IMR-90 (cell line): Measurements from ENCODE around the gene CNBD2. TPM values are rescaled to one million over a fixed set of nuclear protein-coding genes. Genes with fewer than 3 reads are reported as not detected.

ENCODE experiments used
- ATAC-seq: fragments of 200-7000 bp; cut with Tn5 transposase; 2 replicates; pipeline ENCODE4 v1.9.1; 2020; ENCODE audit warnings: low read depth, mild to moderate bottlenecking, moderate library complexity
- BruUV-seq: library from RNA; stranded (reverse); fragments of 400-500 nt; replicated peaks from 2 replicates; lab custom pipeline; 2021; lab: Mats Ljungman, UMichigan
- CTCF ChIA-PET: fragments of 300-600 bp; formaldehyde crosslinking; extraction: SDS; loops from one replicate; lab custom pipeline; 2021; ENCODE audit warnings: antibody characterized with exemption; lab: Yijun Ruan, JAX
- POLR2A ChIA-PET: fragments of 300-600 bp; sonication (Branson Sonifier 250); formaldehyde crosslinking; loops from one replicate; lab custom pipeline; 2022; ENCODE audit warnings: antibody characterized with exemption; ENCODE audit not compliant: unreplicated experiment; lab: Charles Lee
- DNase-seq: peaks from one replicate; pipeline ENCODE4 v3.0.0; 2013
- H2AFZ ChIP-seq: replicated peaks from 2 replicates; pipeline ENCODE3; 2013; ENCODE audit warnings: low read length, mild to moderate bottlenecking; ENCODE audit not compliant: poor library complexity
- H2AK5ac ChIP-seq: 2 replicates; pipeline ENCODE4 v1.6.1; 2013; ENCODE audit warnings: low read depth, low read length, inconsistent platforms
- H2AK9ac ChIP-seq: replicated peaks from 2 replicates; pipeline ENCODE3; 2013; ENCODE audit warnings: mild to moderate bottlenecking, low read depth, low read length, moderate library complexity; ENCODE audit not compliant: poor library complexity
- H2BK120ac ChIP-seq: 2 replicates; pipeline ENCODE4 v1.6.1; 2013; ENCODE audit warnings: low read depth, low read length, inconsistent platforms
- H2BK15ac ChIP-seq: 3 replicates; pipeline ENCODE4 v1.6.1; 2013; ENCODE audit warnings: low read depth, low read length, inconsistent platforms
- H2BK20ac ChIP-seq: 2 replicates; pipeline ENCODE4 v1.6.1; 2013; ENCODE audit warnings: low read depth, mild to moderate bottlenecking, inconsistent platforms, low read length, moderate library complexity
- H2BK5ac ChIP-seq: 2 replicates; pipeline ENCODE4 v1.6.1; 2013; ENCODE audit warnings: mild to moderate bottlenecking, low read depth, low read length, inconsistent platforms; ENCODE audit not compliant: poor library complexity, severe bottlenecking
- H3K14ac ChIP-seq: replicated peaks from 2 replicates; pipeline ENCODE4 v1.6.1; 2013; ENCODE audit warnings: low read depth, low read length, inconsistent platforms
- H3K18ac ChIP-seq: 2 replicates; pipeline ENCODE4 v1.6.1; 2013; ENCODE audit warnings: low read depth, low read length, control low read depth
- H3K23ac ChIP-seq: 2 replicates; pipeline ENCODE4 v1.6.1; 2013; ENCODE audit warnings: low read depth, low read length, inconsistent platforms
- H3K27ac ChIP-seq: 2 replicates; pipeline ENCODE4 v1.5.1; 2013; ENCODE audit warnings: mild to moderate bottlenecking, control low read depth, low read length; ENCODE audit not compliant: insufficient read depth
- H3K27me3 ChIP-seq: 2 replicates; pipeline ENCODE4 v1.6.1; 2013; ENCODE audit warnings: low read length; ENCODE audit not compliant: control insufficient read depth, insufficient read depth
- H3K36me3 ChIP-seq: 2 replicates; pipeline ENCODE4 v1.6.1; 2013; ENCODE audit warnings: low read length, mixed read lengths; ENCODE audit not compliant: control insufficient read depth, insufficient read depth
- H3K4ac ChIP-seq: 2 replicates; pipeline ENCODE4 v1.6.1; 2013; ENCODE audit warnings: low read depth, low read length, inconsistent platforms
- H3K4me1 ChIP-seq: 2 replicates; pipeline ENCODE4 v1.6.1; 2013; ENCODE audit warnings: low read length, mixed read lengths; ENCODE audit not compliant: control insufficient read depth, insufficient read depth
- H3K4me2 ChIP-seq: 2 replicates; pipeline ENCODE4 v1.6.1; 2013; ENCODE audit warnings: low read depth, mild to moderate bottlenecking, control low read depth, low read length, moderate library complexity
- H3K4me3 ChIP-seq: 2 replicates; pipeline ENCODE4 v1.5.1; 2013; ENCODE audit warnings: low read depth, mild to moderate bottlenecking, control low read depth, low read length, moderate library complexity; ENCODE audit not compliant: insufficient read depth
- H3K56ac ChIP-seq: 2 replicates; pipeline ENCODE4 v1.6.1; 2013; ENCODE audit warnings: low read length, inconsistent platforms; ENCODE audit not compliant: insufficient read depth; ENCODE audit errors: extremely low read depth
- H3K79me1 ChIP-seq, 2 experiments: 2 replicates each; pipeline ENCODE4 v1.6.1; 2013; ENCODE audit warnings: low read length in 2 of 2, inconsistent platforms in 1 of 2, low read depth in 1 of 2
- H3K9ac ChIP-seq: 2 replicates; pipeline ENCODE4 v1.6.1; 2013; ENCODE audit warnings: low read depth, low read length, control low read depth
- H3K9me1 ChIP-seq: 2 replicates; pipeline ENCODE4 v1.6.1; 2013; ENCODE audit warnings: low read length, inconsistent platforms; ENCODE audit not compliant: insufficient read depth
- H3K9me3 ChIP-seq: 2 replicates; pipeline ENCODE4 v1.6.1; 2013; ENCODE audit warnings: low read length; ENCODE audit not compliant: control insufficient read depth, insufficient read depth
- H4K20me1 ChIP-seq: 2 replicates; pipeline ENCODE4 v1.6.1; 2013; ENCODE audit warnings: low read length, inconsistent platforms; ENCODE audit not compliant: insufficient read depth
- H4K5ac ChIP-seq: 2 replicates; pipeline ENCODE4 v1.6.1; 2013; ENCODE audit warnings: mild to moderate bottlenecking, low read depth, low read length, control low read depth
- H4K8ac ChIP-seq, 2 experiments: 2 replicates each; pipeline ENCODE4 v1.6.1; 2013; ENCODE audit warnings: low read depth in 2 of 2, low read length in 2 of 2, control low read depth in 1 of 2, inconsistent platforms in 1 of 2
- H4K91ac ChIP-seq: 2 replicates; pipeline ENCODE4 v1.6.1; 2013; ENCODE audit warnings: low read depth, low read length, inconsistent platforms; ENCODE audit not compliant: insufficient read depth
- BHLHE40 ChIP-seq: fragments of 150-350 bp; IDR thresholded peaks from 2 replicates; pipeline ENCODE4 v1.6.1; 2016; ENCODE audit warnings: mild to moderate bottlenecking, low read depth, low read length
- CEBPB ChIP-seq: IDR thresholded peaks from 2 replicates; pipeline ENCODE4 v1.6.1; 2012; ENCODE audit warnings: low read depth, low read length, improper control_type of control experiment
- CHD1 ChIP-seq: IDR thresholded peaks from 2 replicates; pipeline ENCODE4 v1.6.1; 2012; ENCODE audit warnings: low read depth, low read length, improper control_type of control experiment
- FOS ChIP-seq: fragments of 150-350 bp; IDR thresholded peaks from 2 replicates; pipeline ENCODE4 v1.6.1; 2016; ENCODE audit warnings: low read depth, low read length
- MAFK ChIP-seq: IDR thresholded peaks from 2 replicates; pipeline ENCODE4 v1.6.1; 2012; ENCODE audit warnings: low read depth, low read length, improper control_type of control experiment
- MAZ ChIP-seq: IDR thresholded peaks from 2 replicates; pipeline ENCODE4 v1.6.1; 2012; ENCODE audit warnings: low read depth, mild to moderate bottlenecking, low read length, improper control_type of control experiment, moderate library complexity, borderline replicate concordance
- MXI1 ChIP-seq: IDR thresholded peaks from 2 replicates; pipeline ENCODE4 v1.6.1; 2012; ENCODE audit warnings: low read depth, mild to moderate bottlenecking, low read length, moderate library complexity, borderline replicate concordance
- NFE2L2 ChIP-seq: fragments of 150-350 bp; IDR thresholded peaks from 2 replicates; pipeline ENCODE4 v1.6.1; 2016; ENCODE audit warnings: low read depth, mild to moderate bottlenecking, low read length
- POLR2A ChIP-seq: IDR thresholded peaks from 2 replicates; pipeline ENCODE4 v1.6.1; 2012; ENCODE audit warnings: mild to moderate bottlenecking, low read depth, low read length
- RAD21 ChIP-seq: IDR thresholded peaks from 2 replicates; pipeline ENCODE4 v1.6.1; 2012; ENCODE audit warnings: low read length, improper control_type of control experiment
- RFX5 ChIP-seq: IDR thresholded peaks from 2 replicates; pipeline ENCODE4 v1.8.0; 2012; ENCODE audit warnings: low read depth, mild to moderate bottlenecking, low read length, moderate library complexity
- SMC3 ChIP-seq: fragments of 150-350 bp; IDR thresholded peaks from 2 replicates; pipeline ENCODE4 v1.6.1; 2016; ENCODE audit warnings: low read depth, mild to moderate bottlenecking, antibody characterized with exemption, low read length, moderate library complexity
- WGBS, 2 experiments: methylation state at CpG; one replicate each; pipeline versions ENCODE4 v1.1.5 to v1.1.7; 2013; ENCODE audit warnings: missing lambda C conversion rate in 2 of 2; ENCODE audit not compliant: insufficient read length in 1 of 2; ENCODE audit errors: extremely low coverage in 2 of 2; 5-methylcytosine and 5-hydroxymethylcytosine counted together
- dilution Hi-C: fragments of 300-500 bp; cut with HindIII; formaldehyde crosslinking; loops from one replicate; pipeline ENCODE4 v1.14.3; 2018; ENCODE audit warnings: low sequenced_read_pairs; ENCODE audit not compliant: unreplicated experiment
- in situ Hi-C: fragments of 300-500 bp; cut with MboI; formaldehyde crosslinking; loops from 3 replicates; pipeline ENCODE4 v1.14.3; 2019; ENCODE audit warnings: low sequenced_read_pairs, inconsistent platforms, mixed read lengths
- intact Hi-C: fragments of 100-400 bp; cut with micrococcal nuclease; formaldehyde crosslinking; loops from 2 replicates; pipeline ENCODE4 v1.10.0; 2022
- polyA plus RNA-seq, 3 experiments: library from polyadenylated mRNA; depleted of rRNA; stranded (reverse); fragments of >200 nt; gene quantifications; 2 replicates each; pipeline ENCODE4 v1.2.3, GENCODE V29; 2012; ENCODE audit warnings: low replicate concordance in 1 of 3
- total RNA-seq: library from RNA; depleted of rRNA; stranded (reverse); fragments of >200 nt; gene quantifications from 2 replicates; pipeline ENCODE4 v1.2.3, GENCODE V29; 2012
- TF ChIP-seq, protein P1 (sequence below): fragments of 150-350 bp; IDR thresholded peaks from 2 replicates; pipeline ENCODE4 v1.6.1; 2017; ENCODE audit warnings: mild to moderate bottlenecking, antibody characterized with exemption, low read length, low read depth
- TF ChIP-seq, protein P2 (sequence below): conservative IDR thresholded peaks from 2 replicates; pipeline ENCODE4 v1.5.1; 2012; ENCODE audit warnings: mild to moderate bottlenecking, low read depth, low read length, improper control_type of control experiment

The CNBD2 gene
- total and polyA plus RNA-seq, 2 of the 4 experiments (the other 2 are of a cell fraction): 0.90 to 1.7 TPM

DNA sequence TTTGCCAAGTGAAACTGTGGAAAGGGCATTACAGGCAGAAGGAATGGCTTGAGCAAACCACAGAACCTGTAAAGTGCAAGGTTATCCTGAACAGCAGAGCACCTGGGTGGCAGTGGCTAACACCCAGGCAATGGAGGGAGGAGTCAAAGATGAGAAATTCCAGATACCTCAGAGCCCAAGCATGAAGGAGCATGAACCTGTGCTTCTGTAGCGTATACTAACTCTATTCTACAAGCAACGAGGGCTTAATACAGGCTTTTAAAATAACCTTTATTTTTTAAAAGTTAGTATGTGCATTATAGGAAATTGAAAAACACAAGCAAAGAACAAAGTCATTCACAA is 77.0 kb downstream of the CNBD2 start:
- Histone ChIP-seq H2BK20ac (no peak overlapping the region), H2AFZ (no peak overlapping the region), H2BK15ac (no peak overlapping the region), H2AK5ac (no peak overlapping the region), H3K9ac (no peak overlapping the region), H3K27ac (no peak overlapping the region), H3K4me1 (no peaks in the 10 kb centered on the region), H3K9me3 (no peaks in the 10 kb centered on the region), H3K23ac (no peak overlapping the region), H2AK9ac (no peak overlapping the region), H4K5ac (no peak overlapping the region), H3K27me3 (no peaks in the 10 kb centered on the region), H4K91ac (no peak overlapping the region), H3K14ac (no peak overlapping the region), H4K20me1 (peaks cover 76% of the 10 kb centered on the region), H3K9me1 (peaks cover 14% of the 10 kb centered on the region), H3K4me3 (no peak overlapping the region), H4K8ac (no peak overlapping the region), H2BK120ac (no peak overlapping the region), H3K56ac (no peak overlapping the region), H3K4ac (no peak overlapping the region), H3K18ac (no peak overlapping the region), H3K36me3 (peaks cover 9% of the 10 kb centered on the region), H3K79me1 (peaks cover 15 to 50% of the 10 kb centered on the region in 2 experiments), H3K4me2 (no peak overlapping the region), H2BK5ac (no peak overlapping the region)
- DNase-seq: no peak
- ChIA-PET CTCF (no interaction called here), POLR2A (no interaction called here)
- intact Hi-C loops: no loop called here
- BruUV-seq: no TSS peak
- in situ Hi-C loops: no loop called here
- dilution Hi-C loops: no loop called here
- no peak for ATAC-seq
- WGBS, 2 experiments: no CpG with 5 or more reads among the region's 2 CpGs
- no peak for TF ChIP-seq CHD1
- TF ChIP-seq, protein P1, sequence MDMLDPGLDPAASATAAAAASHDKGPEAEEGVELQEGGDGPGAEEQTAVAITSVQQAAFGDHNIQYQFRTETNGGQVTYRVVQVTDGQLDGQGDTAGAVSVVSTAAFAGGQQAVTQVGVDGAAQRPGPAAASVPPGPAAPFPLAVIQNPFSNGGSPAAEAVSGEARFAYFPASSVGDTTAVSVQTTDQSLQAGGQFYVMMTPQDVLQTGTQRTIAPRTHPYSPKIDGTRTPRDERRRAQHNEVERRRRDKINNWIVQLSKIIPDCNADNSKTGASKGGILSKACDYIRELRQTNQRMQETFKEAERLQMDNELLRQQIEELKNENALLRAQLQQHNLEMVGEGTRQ: no peak
- no peak for TF ChIP-seq NFE2L2
- TF ChIP-seq MXI1: no peak
- TF ChIP-seq RFX5: no peak
- TF ChIP-seq SMC3: no peak
- no peak for TF ChIP-seq MAZ
- TF ChIP-seq RAD21: no peak
- TF ChIP-seq, protein P2, sequence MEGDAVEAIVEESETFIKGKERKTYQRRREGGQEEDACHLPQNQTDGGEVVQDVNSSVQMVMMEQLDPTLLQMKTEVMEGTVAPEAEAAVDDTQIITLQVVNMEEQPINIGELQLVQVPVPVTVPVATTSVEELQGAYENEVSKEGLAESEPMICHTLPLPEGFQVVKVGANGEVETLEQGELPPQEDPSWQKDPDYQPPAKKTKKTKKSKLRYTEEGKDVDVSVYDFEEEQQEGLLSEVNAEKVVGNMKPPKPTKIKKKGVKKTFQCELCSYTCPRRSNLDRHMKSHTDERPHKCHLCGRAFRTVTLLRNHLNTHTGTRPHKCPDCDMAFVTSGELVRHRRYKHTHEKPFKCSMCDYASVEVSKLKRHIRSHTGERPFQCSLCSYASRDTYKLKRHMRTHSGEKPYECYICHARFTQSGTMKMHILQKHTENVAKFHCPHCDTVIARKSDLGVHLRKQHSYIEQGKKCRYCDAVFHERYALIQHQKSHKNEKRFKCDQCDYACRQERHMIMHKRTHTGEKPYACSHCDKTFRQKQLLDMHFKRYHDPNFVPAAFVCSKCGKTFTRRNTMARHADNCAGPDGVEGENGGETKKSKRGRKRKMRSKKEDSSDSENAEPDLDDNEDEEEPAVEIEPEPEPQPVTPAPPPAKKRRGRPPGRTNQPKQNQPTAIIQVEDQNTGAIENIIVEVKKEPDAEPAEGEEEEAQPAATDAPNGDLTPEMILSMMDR: no peak
- TF ChIP-seq POLR2A: no peak
- TF ChIP-seq FOS: no peak
- TF ChIP-seq BHLHE40: no peak
- TF ChIP-seq CEBPB: no peak
- TF ChIP-seq MAFK: no peak
